Breast epithelium (tissue), 3 donors: Measurements from ENCODE around the gene GKN1.

Source experiments
- POLR2A ChIP-seq: fragments of 450-650 bp; IDR thresholded peaks from one replicate; pipeline ENCODE4 v1.6.1; 2016; ENCODE audit warnings: antibody characterized with exemption, mild to moderate bottlenecking, moderate library complexity
- POLR2AphosphoS5 ChIP-seq, 3 donors: sonication (generic); formaldehyde crosslinking; IDR thresholded peaks; one replicate each; pipeline ENCODE4 v1.6.1; 2017; ENCODE audit warnings: antibody characterized with exemption in 3 of 3
- TF ChIP-seq, protein P1 (sequence below), 3 donors: fragments of 450-650 bp; IDR thresholded peaks; one replicate each; pipeline ENCODE4 v1.5.1; 2016 to 2017; ENCODE audit warnings: antibody characterized with exemption in 3 of 3, mild to moderate bottlenecking in 3 of 3, moderate library complexity in 3 of 3

DNA sequence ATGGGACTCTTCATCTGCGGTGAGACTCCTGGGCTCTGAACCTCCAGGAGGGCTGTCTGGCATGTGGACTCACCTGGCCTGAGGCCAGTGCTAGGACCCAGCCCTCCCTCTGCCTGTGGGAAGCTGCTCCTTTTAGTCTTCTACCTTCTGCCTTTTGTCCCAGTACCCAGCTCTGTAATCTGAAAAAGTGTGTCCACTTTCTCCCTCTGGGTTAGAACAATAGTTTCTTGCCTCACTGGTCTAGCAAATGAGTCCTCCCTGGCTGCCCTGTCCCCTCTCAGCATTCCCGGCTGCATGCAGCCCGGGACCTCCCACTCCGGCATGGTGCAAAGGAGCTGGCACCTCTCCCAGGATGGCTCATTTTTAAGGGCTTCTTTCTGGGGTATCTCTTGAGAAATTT lies 47.6 kb upstream of the GKN1 start:
- TF ChIP-seq, protein P1, sequence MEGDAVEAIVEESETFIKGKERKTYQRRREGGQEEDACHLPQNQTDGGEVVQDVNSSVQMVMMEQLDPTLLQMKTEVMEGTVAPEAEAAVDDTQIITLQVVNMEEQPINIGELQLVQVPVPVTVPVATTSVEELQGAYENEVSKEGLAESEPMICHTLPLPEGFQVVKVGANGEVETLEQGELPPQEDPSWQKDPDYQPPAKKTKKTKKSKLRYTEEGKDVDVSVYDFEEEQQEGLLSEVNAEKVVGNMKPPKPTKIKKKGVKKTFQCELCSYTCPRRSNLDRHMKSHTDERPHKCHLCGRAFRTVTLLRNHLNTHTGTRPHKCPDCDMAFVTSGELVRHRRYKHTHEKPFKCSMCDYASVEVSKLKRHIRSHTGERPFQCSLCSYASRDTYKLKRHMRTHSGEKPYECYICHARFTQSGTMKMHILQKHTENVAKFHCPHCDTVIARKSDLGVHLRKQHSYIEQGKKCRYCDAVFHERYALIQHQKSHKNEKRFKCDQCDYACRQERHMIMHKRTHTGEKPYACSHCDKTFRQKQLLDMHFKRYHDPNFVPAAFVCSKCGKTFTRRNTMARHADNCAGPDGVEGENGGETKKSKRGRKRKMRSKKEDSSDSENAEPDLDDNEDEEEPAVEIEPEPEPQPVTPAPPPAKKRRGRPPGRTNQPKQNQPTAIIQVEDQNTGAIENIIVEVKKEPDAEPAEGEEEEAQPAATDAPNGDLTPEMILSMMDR (IDR thresholded peaks at IDR 0.05), result no peak
- TF ChIP-seq POLR2AphosphoS5 (IDR thresholded peaks at IDR 0.05), result no peak
- no peak for TF ChIP-seq POLR2A
